Loucy (cell line): ENCODE results near the gene RPS6KA6.

Experiments used
- EZH2phosphoT487 ChIP-seq: fragments of 200-600 bp; IDR thresholded peaks from 2 replicates; pipeline ENCODE4 v1.6.1; 2018; ENCODE audit warnings: antibody characterized with exemption, mild to moderate bottlenecking, moderate library complexity, borderline replicate concordance
- TF ChIP-seq, protein P1 (sequence below): fragments of 200-600 bp; sonication (generic); conservative IDR thresholded peaks from 2 replicates; pipeline ENCODE4 v1.5.1; 2014; ENCODE audit warnings: mild to moderate bottlenecking, antibody characterized with exemption, low read length

DNA sequence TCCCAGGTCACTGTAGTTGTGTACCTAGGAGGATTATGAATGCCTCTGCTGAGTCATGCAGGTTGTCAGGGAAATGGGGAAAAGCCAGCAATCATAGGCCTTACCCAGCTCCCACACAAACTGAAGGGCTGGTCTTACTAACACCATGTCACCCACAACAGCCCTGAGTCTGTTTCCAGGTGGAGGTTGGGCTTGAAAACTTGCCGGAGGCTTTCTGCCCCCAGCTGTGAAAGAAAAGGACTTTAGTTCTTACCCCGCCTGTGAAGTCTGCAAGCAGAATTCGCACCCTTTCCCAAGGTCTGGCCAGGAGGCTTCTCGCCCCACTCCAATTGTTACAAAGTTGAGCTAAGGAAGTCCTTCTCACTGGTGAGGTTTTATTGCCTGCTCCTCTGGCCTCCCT is 143.9 kb downstream of the RPS6KA6 start:
- TF ChIP-seq, protein P1, sequence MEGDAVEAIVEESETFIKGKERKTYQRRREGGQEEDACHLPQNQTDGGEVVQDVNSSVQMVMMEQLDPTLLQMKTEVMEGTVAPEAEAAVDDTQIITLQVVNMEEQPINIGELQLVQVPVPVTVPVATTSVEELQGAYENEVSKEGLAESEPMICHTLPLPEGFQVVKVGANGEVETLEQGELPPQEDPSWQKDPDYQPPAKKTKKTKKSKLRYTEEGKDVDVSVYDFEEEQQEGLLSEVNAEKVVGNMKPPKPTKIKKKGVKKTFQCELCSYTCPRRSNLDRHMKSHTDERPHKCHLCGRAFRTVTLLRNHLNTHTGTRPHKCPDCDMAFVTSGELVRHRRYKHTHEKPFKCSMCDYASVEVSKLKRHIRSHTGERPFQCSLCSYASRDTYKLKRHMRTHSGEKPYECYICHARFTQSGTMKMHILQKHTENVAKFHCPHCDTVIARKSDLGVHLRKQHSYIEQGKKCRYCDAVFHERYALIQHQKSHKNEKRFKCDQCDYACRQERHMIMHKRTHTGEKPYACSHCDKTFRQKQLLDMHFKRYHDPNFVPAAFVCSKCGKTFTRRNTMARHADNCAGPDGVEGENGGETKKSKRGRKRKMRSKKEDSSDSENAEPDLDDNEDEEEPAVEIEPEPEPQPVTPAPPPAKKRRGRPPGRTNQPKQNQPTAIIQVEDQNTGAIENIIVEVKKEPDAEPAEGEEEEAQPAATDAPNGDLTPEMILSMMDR: no peak
- TF ChIP-seq EZH2phosphoT487: no peak
